Measurements from ENCODE around the gene FAM151B. TPM values are rescaled to one million over a fixed set of nuclear protein-coding genes. Genes with fewer than 3 reads are reported as not detected.

Gene FAM151B
- total RNA-seq, 1 donor from 2014 or later: not detected

GRCh38 chr5:80504833-80505232, 16.9 kb downstream of the FAM151B start:
- Histone ChIP-seq H3K36me3 (no peaks in the 10 kb centered on the region), H3K9me3 (no peaks in the 10 kb centered on the region), H3K4me3 (no peak overlapping the region), H3K27me3 (no peaks in the 10 kb centered on the region), H3K27ac (no peak overlapping the region), H3K4me1 (no peaks in the 10 kb centered on the region)
- intact Hi-C loops (cut with DNase I): no loop called here
- TF ChIP-seq, protein P1, sequence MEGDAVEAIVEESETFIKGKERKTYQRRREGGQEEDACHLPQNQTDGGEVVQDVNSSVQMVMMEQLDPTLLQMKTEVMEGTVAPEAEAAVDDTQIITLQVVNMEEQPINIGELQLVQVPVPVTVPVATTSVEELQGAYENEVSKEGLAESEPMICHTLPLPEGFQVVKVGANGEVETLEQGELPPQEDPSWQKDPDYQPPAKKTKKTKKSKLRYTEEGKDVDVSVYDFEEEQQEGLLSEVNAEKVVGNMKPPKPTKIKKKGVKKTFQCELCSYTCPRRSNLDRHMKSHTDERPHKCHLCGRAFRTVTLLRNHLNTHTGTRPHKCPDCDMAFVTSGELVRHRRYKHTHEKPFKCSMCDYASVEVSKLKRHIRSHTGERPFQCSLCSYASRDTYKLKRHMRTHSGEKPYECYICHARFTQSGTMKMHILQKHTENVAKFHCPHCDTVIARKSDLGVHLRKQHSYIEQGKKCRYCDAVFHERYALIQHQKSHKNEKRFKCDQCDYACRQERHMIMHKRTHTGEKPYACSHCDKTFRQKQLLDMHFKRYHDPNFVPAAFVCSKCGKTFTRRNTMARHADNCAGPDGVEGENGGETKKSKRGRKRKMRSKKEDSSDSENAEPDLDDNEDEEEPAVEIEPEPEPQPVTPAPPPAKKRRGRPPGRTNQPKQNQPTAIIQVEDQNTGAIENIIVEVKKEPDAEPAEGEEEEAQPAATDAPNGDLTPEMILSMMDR (IDR thresholded peaks at IDR 0.05): no peak
- DNase-seq (ENCODE audit: low spot score in 2 of 2): no peak

GRCh38 chr5:80507663-80508062, 19.8 kb downstream of the FAM151B start:
- intact Hi-C loops (cut with DNase I): no loop called here
- no peaks in the 10 kb centered on the region for H3K27me3 ChIP-seq
- TF ChIP-seq, protein P1 (IDR thresholded peaks at IDR 0.05): no peak
- H3K4me3 ChIP-seq: no peak overlapping the region
- H3K4me1 ChIP-seq: no peaks in the 10 kb centered on the region
- no peaks in the 10 kb centered on the region for H3K9me3 ChIP-seq
- H3K36me3 ChIP-seq: no peaks in the 10 kb centered on the region
- no peak for DNase-seq (ENCODE audit: low spot score in 2 of 2)
- H3K27ac ChIP-seq: no peak overlapping the region

GRCh38 chr5:80508844-80509243, 20.9 kb downstream of the FAM151B start:
- Histone ChIP-seq H3K36me3 (peaks cover 0 to 4% of the 10 kb centered on the region in 2 donors), H3K27ac (no peak overlapping the region), H3K27me3 (no peaks in the 10 kb centered on the region), H3K4me3 (no peak overlapping the region), H3K9me3 (no peaks in the 10 kb centered on the region), H3K4me1 (no peaks in the 10 kb centered on the region)
- intact Hi-C loops (cut with DNase I): no loop called here
- TF ChIP-seq, protein P1 (IDR thresholded peaks at IDR 0.05): no peak
- DNase-seq (ENCODE audit: low spot score in 2 of 2): no peak

DNA sequence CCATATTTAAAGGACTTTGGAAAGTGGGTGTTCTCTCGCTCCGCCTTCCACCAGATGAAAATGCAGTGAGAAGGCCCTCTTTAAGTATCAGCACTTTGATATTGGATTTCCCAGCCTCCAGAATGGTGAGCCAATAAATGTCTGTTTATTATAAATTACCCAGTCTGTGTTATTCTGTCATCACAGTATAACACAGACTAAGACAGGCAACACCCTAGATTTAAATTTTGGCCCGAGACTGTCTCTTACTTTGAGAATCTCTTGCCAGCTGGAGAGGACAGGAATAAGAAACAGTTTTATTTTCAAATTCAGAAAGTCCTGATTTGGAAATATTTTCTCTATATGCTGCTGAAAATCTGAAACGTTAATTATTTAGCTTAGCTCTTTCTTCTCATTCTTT, 21.5 kb downstream of the FAM151B start:
- Histone ChIP-seq H3K4me1 (no peaks in the 10 kb centered on the region), H3K4me3 (no peak overlapping the region), H3K27ac (no peak overlapping the region), H3K9me3 (no peaks in the 10 kb centered on the region), H3K27me3 (no peaks in the 10 kb centered on the region), H3K36me3 (peaks cover 0 to 4% of the 10 kb centered on the region in 2 donors)
- intact Hi-C loops (cut with DNase I): no loop called here
- TF ChIP-seq, protein P1 (IDR thresholded peaks at IDR 0.05): no peak
- DNase-seq (ENCODE audit: low spot score in 2 of 2): no peak

DNA sequence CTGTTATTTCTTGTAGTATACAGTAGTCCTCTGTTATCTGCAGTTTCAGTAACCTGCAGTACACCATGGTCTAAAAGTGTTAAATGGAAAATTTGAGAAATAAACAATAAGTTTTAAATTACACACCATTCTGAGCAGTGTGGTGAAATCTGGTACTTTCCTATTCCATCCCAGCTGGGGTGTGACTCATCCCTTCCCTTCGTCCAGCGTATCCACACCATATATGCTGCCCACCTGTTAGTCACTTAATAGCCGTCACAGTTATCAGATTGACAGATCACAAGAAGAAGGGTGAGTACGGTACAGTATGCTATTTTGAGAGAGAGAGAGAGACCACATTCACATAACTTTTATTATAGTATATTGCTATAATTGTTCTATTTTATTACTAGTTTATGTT, 28.9 kb downstream of the FAM151B start:
- Histone ChIP-seq H3K27me3 (no peaks in the 10 kb centered on the region), H3K9me3 (no peaks in the 10 kb centered on the region), H3K27ac (no peak overlapping the region), H3K36me3 (peaks cover 0 to 4% of the 10 kb centered on the region in 2 donors), H3K4me3 (no peak overlapping the region), H3K4me1 (no peaks in the 10 kb centered on the region)
- intact Hi-C loops (cut with DNase I): no loop called here
- TF ChIP-seq, protein P1 (IDR thresholded peaks at IDR 0.05): no peak
- no peak for DNase-seq (ENCODE audit: low spot score in 2 of 2)

GRCh38 chr5:80540691-80541090, 52.8 kb downstream of the FAM151B start:
- TF ChIP-seq, protein P1 (IDR thresholded peaks at IDR 0.05): no peak
- no peak overlapping the region for H3K27ac ChIP-seq
- DNase-seq (ENCODE audit: low spot score in 2 of 2): no peak
- H3K4me3 ChIP-seq: no peak overlapping the region
- H3K4me1 ChIP-seq: no peaks in the 10 kb centered on the region
- H3K27me3 ChIP-seq: no peaks in the 10 kb centered on the region
- intact Hi-C loops (cut with DNase I): no loop called here
- no peaks in the 10 kb centered on the region for H3K36me3 ChIP-seq
- H3K9me3 ChIP-seq: peaks cover 0 to 11% of the 10 kb centered on the region in 2 donors

Measured in ascending aorta (tissue), 2 donors.